Trophoblast cell (in vitro differentiated cells and primary cell): ENCODE measurements around the gene GAB2.

Experiments
- DNase-seq, 2 donors: peaks; one replicate each; pipeline ENCODE4 v3.0.0-alpha.2; 2016
- H2AFZ ChIP-seq: 2 replicates; pipeline ENCODE4 v1.6.1; 2013; ENCODE audit warnings: low read length, moderate library complexity, mild to moderate bottlenecking; ENCODE audit not compliant: insufficient read depth, poor library complexity
- H2AK5ac ChIP-seq: 2 replicates; pipeline ENCODE4 v1.6.1; 2013; ENCODE audit warnings: mild to moderate bottlenecking, low read length
- H2BK120ac ChIP-seq: 2 replicates; pipeline ENCODE4 v1.6.1; 2013; ENCODE audit warnings: low read length, mild to moderate bottlenecking, moderate library complexity; ENCODE audit not compliant: insufficient read depth, poor library complexity
- H2BK12ac ChIP-seq: 2 replicates; pipeline ENCODE4 v1.6.1; 2013; ENCODE audit warnings: mild to moderate bottlenecking, low read length, moderate library complexity
- H2BK5ac ChIP-seq: 2 replicates; pipeline ENCODE4 v1.6.1; 2013; ENCODE audit warnings: low read length, low read depth, moderate library complexity, mild to moderate bottlenecking; ENCODE audit not compliant: poor library complexity
- H3K14ac ChIP-seq: 2 replicates; pipeline ENCODE4 v1.6.1; 2013; ENCODE audit warnings: mild to moderate bottlenecking, low read length
- H3K18ac ChIP-seq: 2 replicates; pipeline ENCODE4 v1.6.1; 2013; ENCODE audit warnings: mild to moderate bottlenecking, low read length
- H3K23ac ChIP-seq: 2 replicates; pipeline ENCODE4 v1.6.1; 2013; ENCODE audit warnings: low read length
- H3K27ac ChIP-seq: 2 replicates; pipeline ENCODE4 v1.5.1; 2013; ENCODE audit warnings: low read depth, mild to moderate bottlenecking, inconsistent platforms, low read length, moderate library complexity
- H3K27me3 ChIP-seq: 2 replicates; pipeline ENCODE4 v1.6.1; 2013; ENCODE audit warnings: inconsistent platforms, mild to moderate bottlenecking, low read length, moderate library complexity; ENCODE audit not compliant: insufficient read depth
- H3K36me3 ChIP-seq, 2 experiments: 1 replicate in 1 of 2; 2 replicates in 1 of 2; pipeline ENCODE4 v1.6.1; 2013; ENCODE audit warnings: low read length in 2 of 2, mild to moderate bottlenecking in 2 of 2, moderate library complexity in 1 of 2; ENCODE audit not compliant: insufficient read depth in 2 of 2, control insufficient read depth in 1 of 2
- H3K4ac ChIP-seq: 2 replicates; pipeline ENCODE4 v1.6.1; 2013; ENCODE audit warnings: low read depth, mild to moderate bottlenecking, low read length, moderate library complexity
- H3K4me1 ChIP-seq, 2 experiments: 1 replicate in 1 of 2; 2 replicates in 1 of 2; pipeline ENCODE4 v1.6.1; 2013; ENCODE audit warnings: low read length in 2 of 2, mild to moderate bottlenecking in 2 of 2, moderate library complexity in 1 of 2; ENCODE audit not compliant: insufficient read depth in 2 of 2, control insufficient read depth in 1 of 2
- H3K4me2 ChIP-seq: 2 replicates; pipeline ENCODE4 v1.6.1; 2013; ENCODE audit warnings: inconsistent platforms, mild to moderate bottlenecking, low read length, moderate library complexity
- H3K4me3 ChIP-seq: 2 replicates; pipeline ENCODE4 v1.5.1; 2013; ENCODE audit warnings: mild to moderate bottlenecking, low read depth, low read length, inconsistent platforms
- H3K79me1 ChIP-seq: one replicate; pipeline ENCODE4 v1.6.1; 2013; ENCODE audit warnings: low read length
- H3K79me2 ChIP-seq: 2 replicates; pipeline ENCODE4 v1.6.1; 2013; ENCODE audit warnings: low read length, mild to moderate bottlenecking; ENCODE audit not compliant: control insufficient read depth, insufficient read depth, poor library complexity
- H3K9ac ChIP-seq: 2 replicates; pipeline ENCODE4 v1.6.1; 2013; ENCODE audit warnings: mild to moderate bottlenecking, low read length
- H3K9me3 ChIP-seq: 2 replicates; pipeline ENCODE4 v1.6.1; 2013; ENCODE audit warnings: low read depth, mild to moderate bottlenecking, control low read depth, inconsistent platforms, low read length; ENCODE audit not compliant: insufficient read depth
- H4K12ac ChIP-seq: 2 replicates; pipeline ENCODE4 v1.6.1; 2013; ENCODE audit warnings: low read depth, mild to moderate bottlenecking, low read length, moderate library complexity
- H4K8ac ChIP-seq: 2 replicates; pipeline ENCODE4 v1.6.1; 2013; ENCODE audit warnings: low read depth, mild to moderate bottlenecking, low read length, moderate library complexity
- H4K91ac ChIP-seq: one replicate; pipeline ENCODE4 v1.6.1; 2013; ENCODE audit warnings: low read depth, mild to moderate bottlenecking, low read length, moderate library complexity
- WGBS: extraction: QIAGEN DNeasy Blood & Tissue Kit; methylation state at CpG from one replicate; pipeline ENCODE4 v1.1.7; 2013; ENCODE audit warnings: missing lambda C conversion rate; ENCODE audit not compliant: insufficient read length, insufficient coverage; ENCODE audit errors: extremely low coverage; 5-methylcytosine and 5-hydroxymethylcytosine counted together

Gene GAB2

DNA sequence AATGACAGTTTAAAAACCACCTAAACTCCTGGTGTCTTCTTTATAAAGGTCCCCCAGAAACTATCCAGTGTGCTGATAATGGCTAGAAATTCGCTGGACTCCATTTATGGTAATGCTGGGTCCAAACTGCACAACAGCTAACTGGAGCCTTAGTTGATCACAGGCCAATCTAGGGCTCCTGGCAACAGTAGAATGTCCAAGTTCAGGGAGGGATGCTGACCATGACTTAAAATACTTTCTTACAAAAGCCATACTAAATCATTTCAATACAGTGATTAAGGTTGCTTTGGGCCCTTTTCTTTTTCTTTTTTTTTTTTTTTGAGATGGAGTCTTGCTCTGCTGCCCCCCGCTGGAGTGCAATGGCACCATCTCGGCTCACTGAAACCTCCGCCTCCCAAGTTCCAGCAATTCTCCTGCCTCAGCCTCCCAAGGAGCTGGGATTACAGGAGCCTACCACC, 14.5 kb upstream of the GAB2 start:
- Histone ChIP-seq H3K79me1 (peaks cover 12% of the 10 kb centered on the region), H3K23ac (no peak overlapping the region), H2BK120ac (peak overlapping the region; percentile 95), H3K79me2 (peaks cover 2% of the 10 kb centered on the region), H3K4ac (peak overlapping the region; percentile 80), H3K9me3 (no peaks in the 10 kb centered on the region), H3K9ac (no peak overlapping the region), H2AFZ (no peak overlapping the region), H3K14ac (peak overlapping the region; percentile 97), H2BK5ac (peak overlapping the region; percentile 99), H3K4me1 (peaks cover 7% of the 10 kb centered on the region in 2 experiments), H4K91ac (peak overlapping the region; percentile 98), H3K27ac (peak overlapping the region; percentile 86), H3K36me3 (no peaks in the 10 kb centered on the region), H4K8ac (peak overlapping the region; percentile 95), H3K4me2 (no peak overlapping the region), H3K4me3 (no peak overlapping the region), H3K27me3 (no peaks in the 10 kb centered on the region), H4K12ac (no peak overlapping the region), H3K18ac (peak overlapping the region; percentile 97), H2AK5ac (peak overlapping the region; percentile 100), H2BK12ac (peak overlapping the region; percentile 100)
- no CpG with 5 or more reads among the region's 4 CpGs for WGBS
- DNase-seq = no peak

DNA sequence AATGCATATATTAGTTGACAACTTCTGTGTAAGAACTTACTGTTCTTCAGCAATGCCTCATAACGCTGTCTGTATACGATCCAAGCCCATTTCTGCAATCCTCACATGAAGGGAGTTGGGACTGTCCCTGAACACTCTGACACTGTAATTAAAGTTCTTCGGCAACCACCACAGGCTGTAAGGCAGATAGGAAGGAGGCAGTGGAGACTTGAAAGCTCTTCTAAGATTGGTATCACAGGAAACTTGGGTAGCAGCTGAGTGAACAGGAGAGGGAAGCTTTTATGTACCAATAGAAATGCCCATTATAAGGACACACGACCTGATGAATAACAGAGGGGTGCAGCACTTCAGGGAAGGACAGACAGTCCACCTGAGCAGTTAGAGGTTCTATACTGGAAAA, 12.0 kb upstream of the GAB2 start:
- Histone ChIP-seq H3K4me2 (no peak overlapping the region), H3K27me3 (no peaks in the 10 kb centered on the region), H3K27ac (peak overlapping the region; percentile 24), H2AK5ac (no peak overlapping the region), H3K4me1 (peaks cover 7 to 14% of the 10 kb centered on the region in 2 experiments), H3K14ac (no peak overlapping the region), H4K12ac (no peak overlapping the region), H3K9ac (no peak overlapping the region), H3K9me3 (no peaks in the 10 kb centered on the region), H3K4ac (no peak overlapping the region), H2BK120ac (no peak overlapping the region), H3K18ac (no peak overlapping the region), H3K79me2 (peaks cover 2% of the 10 kb centered on the region), H3K79me1 (peaks cover 18% of the 10 kb centered on the region), H2AFZ (no peak overlapping the region), H4K91ac (no peak overlapping the region), H3K36me3 (no peaks in the 10 kb centered on the region), H3K23ac (no peak overlapping the region), H2BK5ac (no peak overlapping the region), H3K4me3 (no peak overlapping the region), H2BK12ac (no peak overlapping the region), H4K8ac (no peak overlapping the region)
- WGBS = no CpG with 5 or more reads among the region's 4 CpGs
- no peak for DNase-seq

GRCh38 chr11:78429209-78429608, 11.6 kb upstream of the GAB2 start:
- no peak overlapping the region for H3K4ac ChIP-seq
- H3K79me2 ChIP-seq = peaks cover 2% of the 10 kb centered on the region
- no peaks in the 10 kb centered on the region for H3K36me3 ChIP-seq
- DNase-seq = no peak
- H3K14ac ChIP-seq = no peak overlapping the region
- H4K91ac ChIP-seq = no peak overlapping the region
- H3K23ac ChIP-seq = no peak overlapping the region
- H4K8ac ChIP-seq = no peak overlapping the region
- H3K27ac ChIP-seq = no peak overlapping the region
- no peak overlapping the region for H2BK12ac ChIP-seq
- H2AK5ac ChIP-seq = no peak overlapping the region
- no peak overlapping the region for H2AFZ ChIP-seq
- H2BK5ac ChIP-seq = no peak overlapping the region
- no peak overlapping the region for H4K12ac ChIP-seq
- H2BK120ac ChIP-seq = no peak overlapping the region
- H3K9me3 ChIP-seq = no peaks in the 10 kb centered on the region
- no peak overlapping the region for H3K9ac ChIP-seq
- no peak overlapping the region for H3K4me2 ChIP-seq
- H3K4me3 ChIP-seq = no peak overlapping the region
- no peak overlapping the region for H3K18ac ChIP-seq
- no peaks in the 10 kb centered on the region for H3K27me3 ChIP-seq
- peaks cover 7 to 17% of the 10 kb centered on the region in 2 experiments for H3K4me1 ChIP-seq
- peaks cover 20% of the 10 kb centered on the region for H3K79me1 ChIP-seq

- no peak overlapping the region for H2AFZ ChIP-seq
- H3K9ac ChIP-seq = no peak overlapping the region
- no peak overlapping the region for H3K18ac ChIP-seq
- H3K79me1 ChIP-seq = peaks cover 20% of the 10 kb centered on the region
- H3K4me3 ChIP-seq = no peak overlapping the region
- no peak overlapping the region for H2BK5ac ChIP-seq
- no peak overlapping the region for H2AK5ac ChIP-seq
- H3K23ac ChIP-seq = no peak overlapping the region
- H3K79me2 ChIP-seq = peaks cover 2% of the 10 kb centered on the region
- peaks cover 7 to 17% of the 10 kb centered on the region in 2 experiments for H3K4me1 ChIP-seq
- H3K4me2 ChIP-seq = no peak overlapping the region
- no CpG with 5 or more reads among the region's 3 CpGs for WGBS
- H3K27me3 ChIP-seq = no peaks in the 10 kb centered on the region
- no peak overlapping the region for H2BK120ac ChIP-seq
- H4K8ac ChIP-seq = no peak overlapping the region
- DNase-seq = no peak
- H3K27ac ChIP-seq = no peak overlapping the region
- no peak overlapping the region for H3K4ac ChIP-seq
- H4K12ac ChIP-seq = no peak overlapping the region
- H2BK12ac ChIP-seq = no peak overlapping the region
- H4K91ac ChIP-seq = no peak overlapping the region
- H3K14ac ChIP-seq = no peak overlapping the region
- H3K36me3 ChIP-seq = no peaks in the 10 kb centered on the region
- no peaks in the 10 kb centered on the region for H3K9me3 ChIP-seq
These were observed 11.2 kb upstream of the GAB2 start for GRCh38 chr11:78428773-78429172.
